ENCODE data around the gene ZNF497.
"Not testable (repeated sequence)": the region's sequence is repeated elsewhere in the genome, so short reads cannot be mapped to it uniquely, and the experiment has no call there.

The ZNF497 gene

DNA sequence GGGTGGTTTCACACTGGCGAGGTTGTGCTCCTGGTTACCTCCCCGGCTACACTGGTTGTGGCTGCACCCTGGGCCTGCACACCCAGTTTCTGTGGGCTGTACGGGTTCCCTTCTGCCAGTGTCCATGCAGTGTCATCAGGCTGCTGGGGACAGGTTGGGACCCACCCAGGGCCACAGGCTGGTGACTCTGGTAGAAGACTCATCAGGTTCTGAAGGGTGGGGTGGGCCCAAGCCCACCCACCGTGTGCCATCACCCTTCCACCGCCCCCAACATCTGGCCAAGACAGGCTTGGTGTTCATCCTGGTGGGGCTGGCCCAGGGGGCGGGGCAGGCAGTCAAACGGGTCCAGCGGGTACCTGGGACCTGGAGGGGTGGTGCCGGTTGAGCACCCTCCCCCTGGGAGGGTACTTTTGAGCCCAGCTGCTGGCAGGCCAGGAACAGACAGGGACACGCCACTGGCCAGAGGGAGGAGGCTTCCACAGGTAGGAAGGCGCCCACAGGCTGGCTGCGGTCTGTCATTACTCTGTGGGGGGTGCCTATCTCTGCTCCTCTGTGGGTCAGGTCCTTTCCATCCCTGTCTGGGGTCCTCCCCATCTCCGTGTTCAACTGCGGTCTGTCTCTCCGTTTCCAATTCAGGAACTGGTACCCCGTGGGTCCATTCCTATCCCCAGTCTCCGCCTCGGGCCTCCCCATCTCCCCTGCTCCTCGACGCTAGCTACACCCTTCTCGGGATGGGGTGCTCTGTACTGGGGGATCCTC lies 32.8 kb upstream of the ZNF497 start, which contains the start of gene RNF225:
TSS of gene RNF225 (plus strand) at position 437 of the 759 bp plus-strand sequence. CDS start 434 bp downstream, outside the sequence.
- DNase-seq = no peak

- DNase-seq = no peak
Measured at GRCh38 chr19:58394821-58395219, 32.3 kb upstream of the ZNF497 start.

DNA sequence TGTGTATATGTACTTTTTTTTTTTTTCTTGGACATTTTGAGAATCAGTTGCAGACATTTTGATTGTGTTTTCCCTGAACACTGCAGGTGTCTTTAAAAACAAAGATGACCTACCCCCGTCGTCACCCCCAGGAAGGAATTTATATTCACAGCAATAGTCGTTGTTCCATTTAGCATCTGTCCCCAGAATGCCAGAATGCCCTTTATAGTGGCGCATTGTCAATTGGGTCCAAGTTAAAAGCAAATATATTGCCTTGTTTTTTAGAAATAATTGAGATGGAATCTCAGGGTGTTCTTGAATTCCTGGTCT lies 31.1 kb upstream of the ZNF497 start:
- DNase-seq = no peak

DNA sequence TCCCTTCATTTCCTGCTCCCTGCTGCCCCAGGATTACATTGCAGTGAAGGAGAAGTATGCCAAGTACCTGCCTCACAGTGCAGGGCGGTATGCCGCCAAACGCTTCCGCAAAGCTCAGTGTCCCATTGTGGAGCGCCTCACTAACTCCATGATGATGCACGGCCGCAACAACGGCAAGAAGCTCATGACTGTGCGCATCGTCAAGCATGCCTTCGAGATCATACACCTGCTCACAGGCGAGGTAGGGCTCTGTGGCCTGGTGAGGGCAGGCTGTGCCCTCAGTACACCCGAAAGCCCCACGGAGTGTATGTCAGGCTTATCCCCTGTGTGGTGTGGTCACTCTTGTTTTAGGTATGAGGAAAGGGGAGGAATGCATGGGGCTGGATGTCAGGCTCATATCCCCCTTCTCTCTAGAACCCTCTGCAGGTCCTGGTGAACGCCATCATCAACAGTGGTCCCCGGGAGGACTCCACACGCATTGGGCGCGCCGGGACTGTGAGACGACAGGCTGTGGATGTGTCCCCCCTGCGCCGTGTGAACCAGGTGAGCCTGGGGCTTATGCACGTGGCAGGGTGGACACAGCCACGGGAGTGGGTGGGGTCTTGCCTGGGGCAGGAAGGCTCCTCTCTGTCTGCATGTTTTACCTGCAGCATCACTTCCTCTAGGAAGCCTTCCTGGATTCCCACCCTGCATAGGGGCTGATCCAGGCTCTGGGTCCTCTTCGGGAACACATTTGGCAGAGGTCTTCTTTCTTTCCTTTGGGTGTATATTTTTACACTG lies 30.6 kb upstream of the ZNF497 start:
- DNase-seq = no peak

GRCh38 chr19:58388175-58388526 lies 25.6 kb upstream of the ZNF497 start:
- DNase-seq = no peak

DNA sequence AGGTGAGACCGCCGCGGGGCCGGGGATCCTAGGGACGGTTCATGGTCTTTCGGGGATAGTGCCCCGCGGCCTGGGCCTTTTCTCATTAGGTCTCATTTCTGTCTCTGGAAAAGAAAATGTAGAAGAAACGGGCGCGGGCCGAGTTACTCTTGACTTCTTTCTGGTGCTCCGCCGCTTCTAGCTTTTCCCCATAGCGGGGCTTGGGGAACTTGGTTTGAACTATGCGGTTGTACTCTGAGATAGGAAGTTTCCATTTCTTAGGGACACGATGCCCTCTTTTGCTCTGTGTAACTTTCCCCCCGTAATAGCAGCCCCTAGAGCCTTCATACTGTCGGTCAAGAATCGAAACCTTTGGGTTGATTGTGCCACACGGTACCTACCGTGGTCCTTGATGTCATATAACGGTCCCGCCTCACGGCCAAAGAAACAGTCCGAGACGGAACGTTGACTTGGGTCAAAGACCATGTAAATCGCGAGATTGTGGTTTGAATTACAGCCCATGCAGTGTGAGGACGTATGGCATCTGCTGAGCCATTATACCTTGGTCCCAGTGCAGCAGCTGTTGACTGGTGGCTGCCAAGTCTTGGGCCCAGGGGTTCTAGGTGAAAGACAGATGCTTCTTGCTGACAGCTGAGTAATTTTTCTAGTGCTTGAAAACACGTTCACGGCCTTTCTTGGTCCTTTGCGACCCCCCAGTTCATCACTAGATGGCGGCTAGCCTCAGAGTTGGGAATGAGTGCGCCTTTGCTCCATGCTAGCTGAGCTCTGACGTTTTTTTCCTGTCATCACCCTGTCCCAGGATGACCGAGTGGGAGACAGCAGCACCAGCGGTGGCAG lies 25.0 kb upstream of the ZNF497 start:
- no peak for DNase-seq

GRCh38 chr19:58386576-58387337 lies 24.2 kb upstream of the ZNF497 start, which contains the start of gene RPS5:
RPS5 (plus strand) TSS chr19:58387269; CDS start chr19:58388138, 869 bp downstream.
- peak; percentile 67 to 98 (median 93) for DNase-seq

DNA sequence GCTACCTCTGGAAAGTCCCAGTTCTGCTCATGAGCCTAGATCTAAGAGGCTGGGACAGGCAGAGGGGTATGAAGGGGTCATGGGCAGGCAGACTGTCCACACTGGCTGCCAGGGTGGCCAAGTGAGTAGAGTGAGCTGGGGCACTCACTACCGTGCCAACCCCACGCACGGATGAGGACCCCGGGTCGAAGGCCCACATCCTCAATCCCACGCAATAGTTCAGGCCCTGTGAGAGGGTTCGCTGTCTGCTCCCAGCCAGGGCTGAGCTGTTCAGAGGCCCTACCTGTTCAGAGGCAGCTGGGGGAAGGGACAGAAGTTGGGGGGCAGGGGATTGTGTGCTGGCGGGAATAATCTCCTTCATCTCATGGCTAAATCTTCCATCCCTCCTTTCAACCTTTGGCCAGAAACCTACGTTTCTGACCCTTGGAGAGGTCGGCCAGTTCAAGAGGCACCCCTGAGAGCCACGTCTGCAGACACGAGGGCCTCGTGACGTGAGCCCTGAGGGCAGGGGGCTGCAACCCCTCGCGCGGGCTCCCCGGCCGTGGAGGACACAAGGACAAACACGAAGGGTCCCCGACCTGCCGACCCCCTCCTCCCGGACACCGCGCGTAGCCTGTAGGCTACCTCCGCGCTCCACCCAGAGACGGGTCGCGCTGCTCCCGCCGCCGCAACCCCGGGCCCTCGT lies 23.5 kb upstream of the ZNF497 start:
- peak in 2 of 51 donors; percentile 29 to 36 for DNase-seq

- no peak for DNase-seq
Measured at GRCh38 chr19:58385313-58385890, 22.9 kb upstream of the ZNF497 start.

GRCh38 chr19:58382997-58383603 lies 20.5 kb upstream of the ZNF497 start:
- no peak for DNase-seq

DNA sequence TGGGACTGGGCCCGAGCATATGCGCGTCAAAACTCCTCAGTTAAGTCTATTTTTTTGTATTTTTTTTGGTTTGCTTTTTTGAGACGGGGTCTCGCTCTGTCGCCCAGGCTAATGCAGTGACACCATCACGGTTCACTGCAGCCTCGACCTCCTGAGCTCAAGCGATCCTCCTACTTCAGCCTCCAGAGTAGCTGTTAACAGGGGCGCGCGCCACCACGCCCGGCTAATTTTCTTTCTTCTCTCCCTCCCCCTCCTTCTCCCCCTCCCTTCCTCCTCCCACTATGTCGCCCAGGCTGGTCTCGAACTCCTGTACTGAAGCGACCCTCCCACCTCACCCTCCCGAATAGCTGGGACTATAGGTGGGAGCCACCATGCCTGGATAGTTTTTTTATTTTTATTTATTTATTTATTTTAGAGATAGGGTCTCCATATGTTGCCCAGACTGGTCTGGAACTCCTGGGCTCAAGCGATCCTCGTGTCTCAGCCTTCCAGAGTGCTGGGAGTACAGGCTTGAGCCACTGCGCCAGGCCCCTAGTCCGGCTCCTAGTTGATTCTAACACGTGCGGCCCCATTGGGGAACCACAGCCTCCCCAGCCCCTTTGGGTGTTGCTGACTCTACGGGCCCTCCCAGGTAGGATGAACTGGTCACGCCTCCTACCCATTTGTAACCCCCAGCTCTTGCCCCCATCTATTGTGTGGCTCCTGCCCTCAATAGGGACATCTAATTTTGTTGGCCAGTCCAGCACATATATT lies 19.1 kb upstream of the ZNF497 start:
- DNase-seq = no peak

DNA sequence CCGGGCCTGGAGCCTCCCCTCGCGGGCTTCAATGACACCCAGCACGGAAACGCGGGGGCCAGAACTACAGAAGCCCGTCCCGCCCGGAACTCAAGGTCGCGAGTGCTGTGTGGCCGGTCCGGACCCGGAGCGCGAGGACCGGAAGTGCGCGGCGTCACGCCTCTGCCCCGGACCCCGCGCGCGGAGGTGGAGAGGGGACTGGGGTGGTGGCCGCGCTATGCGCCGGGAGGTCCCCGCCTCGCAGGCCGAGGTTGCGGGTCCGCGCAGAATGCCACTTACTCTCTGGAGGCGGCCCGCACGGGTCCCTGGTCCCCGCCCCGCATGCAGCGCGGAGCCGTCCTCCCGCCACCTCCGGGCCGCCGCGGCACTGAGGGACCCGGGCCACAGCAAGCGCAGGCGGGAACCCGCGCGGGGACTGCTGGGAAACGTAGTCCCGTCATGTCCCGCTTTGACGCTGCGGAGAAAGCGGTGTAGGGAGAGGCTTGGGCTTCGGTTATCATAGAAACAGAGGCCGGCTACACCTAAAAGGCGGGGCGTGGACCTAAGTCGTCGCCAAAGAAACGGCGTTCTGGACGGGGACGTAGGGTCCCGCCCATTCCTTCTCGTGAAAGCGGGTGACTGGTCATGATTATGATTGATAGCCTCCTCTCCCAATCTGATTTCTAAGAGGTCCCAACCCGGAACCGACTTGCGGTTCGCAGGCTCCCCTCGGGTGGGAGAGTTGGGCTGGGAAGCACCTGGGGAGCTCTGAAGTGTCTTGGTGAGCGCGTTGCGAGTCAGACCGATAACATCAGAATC lies 18.3 kb upstream of the ZNF497 start, which contains the start of gene ZNF837:
TSS of gene ZNF837 (minus strand) at position 369 of the 798 bp plus-strand sequence. CDS start 11,698 bp downstream, outside the sequence.
- peak; percentile 80 to 99 (median 97) for DNase-seq

GRCh38 chr19:58380037-58380661 lies 17.6 kb upstream of the ZNF497 start:
- peak in 2 of 51 donors; percentile 42 to 44 for DNase-seq

DNA sequence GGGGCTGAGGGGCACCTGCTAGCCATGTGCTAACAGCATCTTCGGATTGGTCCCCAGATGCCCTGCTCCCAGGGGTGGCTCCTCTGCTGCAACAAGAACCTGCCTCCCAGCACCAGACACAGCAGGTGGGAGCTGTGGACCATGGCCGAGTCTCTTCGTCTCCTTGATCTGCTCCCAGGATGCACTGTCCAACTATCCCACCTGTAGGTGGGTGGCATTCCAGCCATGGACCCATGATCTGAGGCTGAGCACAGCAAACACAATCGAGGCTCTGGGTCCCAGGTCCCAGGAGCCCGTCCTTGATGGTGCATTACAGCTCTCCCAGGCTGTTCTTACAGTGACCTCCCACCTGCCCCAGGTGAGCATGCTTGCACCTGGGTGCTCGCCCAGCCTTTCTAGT lies 16.7 kb upstream of the ZNF497 start:
- DNase-seq = no peak

GRCh38 chr19:58376724-58377123 lies 14.2 kb upstream of the ZNF497 start:
- DNase-seq = not testable (repeated sequence)

DNA sequence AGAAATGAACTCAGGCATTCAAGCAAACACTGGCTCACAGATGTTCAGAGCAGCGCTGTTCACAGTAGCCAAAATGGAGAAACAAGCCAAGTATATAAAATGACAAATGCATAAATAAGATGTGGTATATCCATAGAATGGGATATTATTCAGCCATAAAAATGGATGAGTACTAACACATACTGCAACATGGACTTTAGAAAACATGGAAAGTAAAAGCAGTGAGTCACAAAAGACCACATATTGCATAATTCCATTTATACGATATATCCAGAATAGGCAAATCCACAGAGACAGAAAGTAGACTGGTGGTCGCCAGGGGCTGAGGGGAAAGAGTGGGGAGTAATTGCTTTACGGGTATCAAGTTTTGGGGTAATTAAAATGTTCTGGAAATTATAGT lies 11.6 kb upstream of the ZNF497 start:
- no peak for DNase-seq
